Measurements from ENCODE around the gene PSME3. TPM values are rescaled to one million over a fixed set of nuclear protein-coding genes. Genes with fewer than 3 reads are reported as not detected.

Gene PSME3
- total RNA-seq, 1 donor from 2014 or later = 136 TPM

GRCh38 chr17:42787266-42787665, 45.9 kb upstream of the PSME3 start:
- ATAC-seq (ENCODE audit: low read depth) (no peak), DNase-seq (no peak)
- Mint-ChIP-seq H3K4me3 (no peak overlapping the region), H3K36me3 (ENCODE audit: low read depth) (no peaks in the 10 kb centered on the region), H3K4me1 (peaks cover 10% of the 10 kb centered on the region), H3K27me3 (peaks cover 63% of the 10 kb centered on the region), H3K9me3 (no peaks in the 10 kb centered on the region), H3K27ac (no peak overlapping the region)
- TF ChIP-seq, protein P1, sequence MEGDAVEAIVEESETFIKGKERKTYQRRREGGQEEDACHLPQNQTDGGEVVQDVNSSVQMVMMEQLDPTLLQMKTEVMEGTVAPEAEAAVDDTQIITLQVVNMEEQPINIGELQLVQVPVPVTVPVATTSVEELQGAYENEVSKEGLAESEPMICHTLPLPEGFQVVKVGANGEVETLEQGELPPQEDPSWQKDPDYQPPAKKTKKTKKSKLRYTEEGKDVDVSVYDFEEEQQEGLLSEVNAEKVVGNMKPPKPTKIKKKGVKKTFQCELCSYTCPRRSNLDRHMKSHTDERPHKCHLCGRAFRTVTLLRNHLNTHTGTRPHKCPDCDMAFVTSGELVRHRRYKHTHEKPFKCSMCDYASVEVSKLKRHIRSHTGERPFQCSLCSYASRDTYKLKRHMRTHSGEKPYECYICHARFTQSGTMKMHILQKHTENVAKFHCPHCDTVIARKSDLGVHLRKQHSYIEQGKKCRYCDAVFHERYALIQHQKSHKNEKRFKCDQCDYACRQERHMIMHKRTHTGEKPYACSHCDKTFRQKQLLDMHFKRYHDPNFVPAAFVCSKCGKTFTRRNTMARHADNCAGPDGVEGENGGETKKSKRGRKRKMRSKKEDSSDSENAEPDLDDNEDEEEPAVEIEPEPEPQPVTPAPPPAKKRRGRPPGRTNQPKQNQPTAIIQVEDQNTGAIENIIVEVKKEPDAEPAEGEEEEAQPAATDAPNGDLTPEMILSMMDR (IDR thresholded peaks at IDR 0.05) = no peak
- POLR2A ChIA-PET = no interaction called here
- CTCF ChIA-PET = no interaction called here
- intact Hi-C loops (cut with micrococcal nuclease) = no loop called here

- no peaks in the 10 kb centered on the region for H3K9me3 Mint-ChIP-seq
- TF ChIP-seq, protein P1 (IDR thresholded peaks at IDR 0.05) = no peak
- ChIA-PET POLR2A (interaction anchor here (0.9 kb wide), 1 partner anchor 19 kb away, joined by 4 read pairs; the partner anchor contains the start of gene VPS25), CTCF (no interaction called here)
- peaks cover 27% of the 10 kb centered on the region for H3K27me3 Mint-ChIP-seq
- peaks cover 10% of the 10 kb centered on the region for H3K4me1 Mint-ChIP-seq
- H3K4me3 Mint-ChIP-seq = no peak overlapping the region
- intact Hi-C loops (cut with micrococcal nuclease) = no loop called here
- peaks cover 7% of the 10 kb centered on the region for H3K36me3 Mint-ChIP-seq (ENCODE audit: low read depth)
- H3K27ac Mint-ChIP-seq = no peak overlapping the region
- ATAC-seq (ENCODE audit: low read depth) = no peak
- no peak for DNase-seq
Observed at GRCh38 chr17:42791948-42792347, 41.2 kb upstream of the PSME3 start.

GRCh38 chr17:42792545-42792944, 40.7 kb upstream of the PSME3 start:
- no peaks in the 10 kb centered on the region for H3K9me3 Mint-ChIP-seq
- CTCF ChIA-PET = no interaction called here
- POLR2A ChIA-PET = no interaction called here

DNA sequence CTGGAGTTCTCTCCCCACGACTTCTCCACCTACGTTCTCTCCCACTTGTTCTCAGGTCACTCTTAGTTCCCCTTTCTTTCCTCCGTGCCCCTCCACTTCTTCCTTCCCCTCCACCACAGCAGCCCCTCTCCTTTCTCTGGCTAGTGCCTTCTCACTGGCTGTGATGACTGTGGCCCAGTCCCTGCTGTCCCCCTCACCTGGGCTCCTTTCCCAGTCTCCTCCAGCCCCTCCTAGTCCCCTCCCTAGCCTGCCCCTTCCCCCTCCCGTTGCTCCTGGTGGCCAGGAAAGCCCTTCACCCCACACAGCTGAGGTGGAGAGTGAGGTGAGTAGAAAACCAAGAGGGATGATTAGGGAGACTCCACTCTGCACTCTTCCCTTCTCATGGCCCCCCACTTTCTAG, 38.1 kb upstream of the PSME3 start:
- Mint-ChIP-seq H3K9me3 (no peaks in the 10 kb centered on the region), H3K36me3 (ENCODE audit: low read depth) (peaks cover 11% of the 10 kb centered on the region), H3K27ac (no peak overlapping the region), H3K4me3 (no peak overlapping the region), H3K27me3 (peaks cover 3% of the 10 kb centered on the region), H3K4me1 (peaks cover 28% of the 10 kb centered on the region)
- TF ChIP-seq, protein P1 (IDR thresholded peaks at IDR 0.05) = no peak
- no peak for DNase-seq
- no peak for ATAC-seq (ENCODE audit: low read depth)
- ChIA-PET CTCF (no interaction called here), POLR2A (no interaction called here)
- intact Hi-C loops (cut with micrococcal nuclease) = no loop called here

More at GRCh38 chr17:42792545-42792944, 40.7 kb upstream of the PSME3 start:
- H3K27ac Mint-ChIP-seq = no peak overlapping the region
- H3K4me3 Mint-ChIP-seq = no peak overlapping the region
- intact Hi-C loops (cut with micrococcal nuclease) = no loop called here
- H3K27me3 Mint-ChIP-seq = peaks cover 21% of the 10 kb centered on the region
- H3K36me3 Mint-ChIP-seq (ENCODE audit: low read depth) = peaks cover 7% of the 10 kb centered on the region
- peaks cover 15% of the 10 kb centered on the region for H3K4me1 Mint-ChIP-seq
- no peak for ATAC-seq (ENCODE audit: low read depth)
- DNase-seq = no peak
- TF ChIP-seq, protein P1 (IDR thresholded peaks at IDR 0.05) = no peak

- peaks cover 11% of the 10 kb centered on the region for H3K36me3 Mint-ChIP-seq (ENCODE audit: low read depth)
- POLR2A ChIA-PET = interaction anchor here (0.6 to 0.8 kb wide), 2 partner anchors 51 to 521 kb away, joined by 3 to 7 read pairs; no protein-coding TSS in a partner anchor
- peaks cover 2% of the 10 kb centered on the region for H3K27me3 Mint-ChIP-seq
- H3K4me1 Mint-ChIP-seq = peaks cover 28% of the 10 kb centered on the region
- no peaks in the 10 kb centered on the region for H3K9me3 Mint-ChIP-seq
- H3K27ac Mint-ChIP-seq = no peak overlapping the region
- ATAC-seq (ENCODE audit: low read depth) = no peak
- CTCF ChIA-PET = no interaction called here
- intact Hi-C loops (cut with micrococcal nuclease) = no loop called here
- peak overlapping the region; percentile 16 for H3K4me3 Mint-ChIP-seq
- TF ChIP-seq, protein P1 (IDR thresholded peaks at IDR 0.05) = no peak
- no peak for DNase-seq
Observed at GRCh38 chr17:42795465-42795864, 37.7 kb upstream of the PSME3 start.
